HG03139 (cell line): ENCODE data around the gene AKR1D1.
A peak's percentile ranks its signal among the peaks of the same experiment; 100 is the strongest.
"Not testable (repeated sequence)": the region's sequence is repeated elsewhere in the genome, so short reads cannot be mapped to it uniquely, and the experiment has no call there.

Source experiments
- ATAC-seq: cut with Tn5 transposase; IDR thresholded peaks from one replicate; pipeline ENCODE4 v1.9.1; 2021; ENCODE audit not compliant: unreplicated experiment

Gene AKR1D1

DNA sequence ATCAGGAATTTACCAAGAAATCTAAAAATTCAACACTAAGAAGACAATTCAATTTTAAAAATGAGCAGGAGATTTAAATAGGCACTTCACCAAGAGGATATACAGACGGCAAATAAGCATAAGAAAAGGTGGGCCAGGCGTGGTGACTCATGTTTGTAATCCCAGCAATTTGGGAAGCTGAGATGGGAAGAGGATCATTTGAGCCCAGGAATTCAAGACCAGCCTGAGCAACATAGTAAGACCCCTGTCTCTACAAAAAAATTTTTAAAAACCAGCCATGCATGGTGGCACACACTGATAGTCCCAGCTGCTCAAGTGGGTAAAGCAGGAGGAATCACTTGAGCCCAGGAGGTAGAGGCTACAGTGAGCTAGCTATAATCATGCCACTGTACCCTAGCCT lies 3.5 kb upstream of the AKR1D1 start:
- no peak for ATAC-seq

GRCh38 chr7:138074121-138074520 lies 2.1 kb upstream of the AKR1D1 start:
- no peak for ATAC-seq

DNA sequence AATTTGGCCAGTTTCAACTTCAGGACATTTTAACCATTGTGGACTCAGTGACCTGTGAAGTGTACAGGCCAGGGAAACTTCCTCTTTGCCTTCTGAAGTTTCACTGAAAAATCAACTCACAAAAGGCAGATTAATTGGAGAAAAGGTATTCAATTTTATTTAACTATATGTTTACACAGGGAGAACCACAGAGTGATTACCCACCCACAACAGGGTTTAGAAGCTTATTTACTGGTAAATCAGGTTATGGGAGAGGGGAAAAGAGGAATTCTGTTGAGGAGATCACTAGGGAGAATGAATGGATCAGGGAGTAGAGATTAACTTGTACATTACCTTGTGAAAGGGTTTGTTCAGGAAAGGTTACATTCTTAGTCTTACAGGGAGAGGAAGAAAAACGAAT lies 1.7 kb upstream of the AKR1D1 start:
- no peak for ATAC-seq

DNA sequence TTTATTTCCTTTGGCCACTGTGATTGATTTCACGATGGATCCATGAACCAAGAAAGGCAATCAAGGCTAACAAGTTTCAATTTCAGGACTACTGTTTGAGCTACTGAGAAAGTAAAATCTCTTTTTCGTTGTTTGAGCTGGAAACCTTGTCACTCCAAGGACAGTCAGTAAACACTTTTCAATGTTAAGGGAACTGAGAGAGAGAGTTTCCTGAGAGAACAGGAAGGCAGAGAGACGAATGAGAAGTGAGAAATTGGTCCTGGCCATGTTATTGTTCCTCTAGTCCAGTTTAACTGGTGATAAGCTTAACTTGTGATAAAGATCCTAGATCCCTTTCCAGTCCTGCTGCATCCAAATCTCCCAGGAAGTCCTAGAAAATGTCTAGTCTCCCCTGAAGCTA lies 909 bp upstream of the AKR1D1 start:
- ATAC-seq, result no peak

GRCh38 chr7:138075786-138076185 lies 473 bp upstream of the AKR1D1 start:
- not testable (repeated sequence) for ATAC-seq

DNA sequence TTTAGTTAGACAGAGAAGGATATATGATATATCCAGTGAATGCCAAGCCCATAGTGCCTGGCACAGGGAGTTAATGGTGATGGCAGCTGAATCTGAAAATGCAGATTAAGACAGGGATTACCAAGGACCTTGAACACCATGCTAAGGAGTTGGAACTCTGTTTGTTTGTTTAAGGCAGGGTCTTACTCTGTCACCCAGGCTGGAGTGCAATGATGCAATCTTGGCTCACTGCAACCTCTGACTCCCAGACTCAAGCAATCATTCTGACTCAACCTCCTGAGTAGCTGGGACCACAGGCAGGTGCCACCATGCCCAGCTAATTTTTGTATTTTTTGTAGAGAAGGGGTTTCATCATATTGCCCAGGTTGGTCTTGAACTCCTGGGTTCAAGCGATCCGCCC lies 1.6 kb downstream of the AKR1D1 start:
- no peak for ATAC-seq

GRCh38 chr7:138079137-138079536 lies 2.9 kb downstream of the AKR1D1 start:
- no peak for ATAC-seq

GRCh38 chr7:138081868-138082267 lies 5.6 kb downstream of the AKR1D1 start:
- no peak for ATAC-seq

DNA sequence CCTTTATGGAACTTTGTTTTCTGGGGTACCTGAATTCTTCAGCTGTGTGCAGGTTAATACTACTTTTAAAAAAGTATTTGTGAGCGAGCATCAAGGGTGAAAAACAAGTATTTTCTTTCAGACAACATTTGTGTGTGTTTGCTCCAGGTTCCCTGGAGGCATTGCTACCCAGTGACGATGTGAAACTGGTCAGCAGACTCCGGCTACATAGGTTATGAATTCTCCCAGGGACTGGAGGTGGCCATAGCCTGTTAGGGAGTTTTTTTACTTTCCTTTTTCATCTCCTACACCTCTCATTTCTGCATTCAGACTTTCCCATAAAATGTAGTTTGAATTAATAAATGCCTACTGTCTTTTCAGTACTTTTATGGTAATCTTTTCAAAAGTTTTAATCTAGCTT lies 7.6 kb downstream of the AKR1D1 start:
- no peak for ATAC-seq

GRCh38 chr7:138086563-138087270 lies 10.5 kb downstream of the AKR1D1 start:
- ATAC-seq, result no peak

- no peak for ATAC-seq
These were observed 13.0 kb downstream of the AKR1D1 start for GRCh38 chr7:138089080-138089901.

- ATAC-seq, result peak; percentile 77
These were observed 14.8 kb downstream of the AKR1D1 start for GRCh38 chr7:138091032-138091431.

DNA sequence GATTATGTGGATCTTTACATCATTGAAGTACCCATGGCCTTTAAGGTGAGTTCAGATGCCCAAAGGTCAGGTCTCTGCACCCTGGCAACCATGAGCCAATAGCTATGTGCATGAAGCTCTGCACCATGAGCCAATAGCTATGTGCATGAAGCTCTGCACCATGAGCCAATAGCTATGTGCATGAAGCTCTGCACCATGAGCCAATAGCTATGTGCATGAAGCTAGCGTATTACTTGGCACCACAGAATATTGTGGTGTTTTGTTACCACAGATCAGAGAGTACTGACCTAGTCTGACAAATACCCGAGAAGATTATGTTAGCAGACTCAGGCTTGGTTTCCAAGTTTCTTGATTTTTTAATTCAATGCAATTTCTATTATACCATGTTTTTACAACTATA lies 15.6 kb downstream of the AKR1D1 start:
- ATAC-seq, result not testable (repeated sequence)

- no peak for ATAC-seq
These were observed 16.3 kb downstream of the AKR1D1 start for GRCh38 chr7:138092486-138093028.

- no peak for ATAC-seq
These were observed 20.0 kb downstream of the AKR1D1 start for GRCh38 chr7:138095972-138096935.

- ATAC-seq, result no peak
These were observed 20.9 kb downstream of the AKR1D1 start for GRCh38 chr7:138097064-138097741.

DNA sequence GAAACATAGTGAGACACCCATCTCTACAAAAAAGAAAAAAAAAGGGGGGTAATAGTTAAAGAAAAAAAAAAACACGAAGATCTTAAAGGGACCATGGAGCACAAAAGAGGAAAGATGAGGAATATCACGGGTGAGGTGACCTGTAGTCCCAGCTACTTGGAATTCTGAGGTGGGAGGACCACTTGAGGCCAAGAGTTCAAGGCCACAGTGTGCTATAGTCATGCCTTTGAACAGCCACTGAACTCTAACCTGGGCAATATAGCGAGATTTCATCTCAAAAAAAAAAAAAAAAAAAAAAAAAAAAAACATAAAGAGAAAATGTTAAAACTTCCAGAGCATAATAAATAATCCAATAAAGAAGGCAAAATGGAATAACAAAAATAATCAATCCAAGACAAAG lies 23.6 kb downstream of the AKR1D1 start:
- no peak for ATAC-seq

GRCh38 chr7:138105221-138105620 lies 29.0 kb downstream of the AKR1D1 start:
- no peak for ATAC-seq

DNA sequence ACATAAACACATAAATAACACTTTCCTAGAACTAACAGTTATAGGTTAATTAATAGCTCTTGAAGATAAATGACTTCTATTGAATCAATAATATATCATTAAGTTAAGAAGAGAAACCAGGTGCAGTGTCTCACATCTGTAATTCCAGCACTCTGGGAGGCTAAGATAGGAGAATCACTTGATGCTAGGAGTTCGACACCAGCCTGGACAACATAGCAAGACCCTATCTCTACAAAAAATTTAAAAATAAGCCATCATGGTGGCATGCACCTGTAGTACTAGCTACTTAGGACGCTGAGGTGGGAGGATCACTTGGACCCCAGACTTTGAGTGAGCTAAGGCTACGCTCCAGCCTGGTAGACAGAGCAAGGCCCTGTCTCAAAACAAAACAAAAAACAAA lies 38.8 kb downstream of the AKR1D1 start:
- ATAC-seq, result no peak

GRCh38 chr7:138116141-138116540 lies 39.9 kb downstream of the AKR1D1 start:
- no peak for ATAC-seq
